ENCODE measurements around the gene HES1.

HES1 gene

GRCh38 chr3:194178669-194179068 is 42.7 kb downstream of the HES1 start:
- no peak for TF ChIP-seq CTCF (IDR thresholded peaks at IDR 0.05; ENCODE audit: insufficient read depth, low read length, missing control alignments)
- no peak overlapping the region for H3K4me3 ChIP-seq (ENCODE audit: low read depth, low read length)
- CTCF ChIA-PET: no interaction called here
- POLR2A ChIA-PET: no interaction called here
- DNase-seq (ENCODE audit: low read depth, low spot score): no peak

DNA sequence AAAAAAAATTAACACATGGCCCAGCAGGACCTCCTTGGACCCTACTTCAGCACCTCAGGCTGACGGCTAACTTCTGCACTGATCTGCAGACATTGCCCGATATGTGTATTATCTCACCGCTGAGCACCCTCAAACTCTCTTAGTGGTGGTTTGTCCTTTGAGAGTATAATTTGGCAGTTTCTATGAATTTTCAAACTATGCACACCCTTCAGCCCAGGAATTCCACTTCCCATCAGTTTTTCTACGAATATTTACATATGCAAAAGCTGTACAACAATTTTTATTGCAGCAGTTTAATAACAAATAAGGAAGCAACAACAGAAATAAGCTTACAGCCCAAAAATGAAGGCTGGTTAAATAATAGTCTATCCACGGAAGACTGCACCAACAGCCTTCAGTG is 44.6 kb downstream of the HES1 start:
- no peak for TF ChIP-seq CTCF (IDR thresholded peaks at IDR 0.05; ENCODE audit: insufficient read depth, low read length, missing control alignments)
- no peak for DNase-seq (ENCODE audit: low read depth, low spot score)
- ChIA-PET POLR2A (interaction anchor here (0.7 kb wide), 1 partner anchor 294 kb away, joined by 3 read pairs; no protein-coding TSS in a partner anchor), CTCF (interaction anchor here (1.2 kb wide), 2 partner anchors 393 to 400 kb away, joined by 3 read pairs; no protein-coding TSS in a partner anchor)
- H3K4me3 ChIP-seq (ENCODE audit: low read depth, low read length): no peak overlapping the region

DNA sequence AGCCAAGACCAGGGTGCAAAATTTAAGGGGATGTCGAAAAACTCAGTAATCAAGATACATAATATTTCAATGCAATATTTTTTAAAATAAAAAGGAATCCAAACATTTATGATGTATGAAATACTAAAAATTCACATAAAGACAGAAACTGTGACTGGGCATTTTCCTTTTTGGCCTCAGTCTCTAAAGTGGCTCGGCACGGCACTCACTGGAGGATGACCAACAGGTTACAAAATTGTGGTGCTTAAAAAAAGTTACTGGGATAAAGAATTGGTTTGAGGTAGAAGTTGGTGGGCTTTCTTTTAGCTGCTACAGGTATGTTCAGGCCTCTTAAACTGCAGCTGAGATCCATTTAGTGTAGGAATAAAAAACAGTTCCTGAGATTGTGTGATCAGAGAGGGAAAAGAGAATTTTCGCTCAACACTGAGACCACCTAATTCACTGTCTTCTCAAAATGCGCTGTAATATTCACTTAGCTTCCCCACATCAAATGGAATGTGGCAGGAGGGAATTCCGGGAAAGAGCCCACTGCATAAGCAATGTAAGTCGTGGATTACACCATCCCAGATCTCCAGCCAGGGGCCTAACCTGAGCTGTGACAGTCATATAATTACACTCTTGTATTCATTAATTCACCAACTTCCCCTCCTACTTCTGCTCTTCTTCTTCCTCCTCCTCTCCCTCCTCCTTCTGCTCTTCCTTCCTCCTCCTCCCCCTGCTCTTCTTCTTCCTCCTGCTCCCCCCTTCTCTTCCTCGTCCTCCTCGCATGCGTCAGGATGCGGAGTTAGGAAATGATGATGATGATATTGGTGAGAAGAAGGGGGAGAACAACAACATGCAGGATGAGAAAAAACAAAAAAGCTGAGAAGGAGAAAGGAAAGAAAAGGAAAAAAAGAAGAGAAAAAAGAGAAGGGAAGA is 45.9 kb downstream of the HES1 start:
- no peak for TF ChIP-seq CTCF (IDR thresholded peaks at IDR 0.05; ENCODE audit: insufficient read depth, low read length, missing control alignments)
- CTCF ChIA-PET: no interaction called here
- POLR2A ChIA-PET: no interaction called here
- no peak overlapping the region for H3K4me3 ChIP-seq (ENCODE audit: low read depth, low read length)
- DNase-seq (ENCODE audit: low read depth, low spot score): no peak

GRCh38 chr3:194183271-194183670 is 47.3 kb downstream of the HES1 start:
- TF ChIP-seq CTCF (IDR thresholded peaks at IDR 0.05; ENCODE audit: insufficient read depth, low read length, missing control alignments): no peak
- DNase-seq (ENCODE audit: low read depth, low spot score): no peak
- ChIA-PET POLR2A (no interaction called here), CTCF (no interaction called here)
- no peak overlapping the region for H3K4me3 ChIP-seq (ENCODE audit: low read depth, low read length)

GRCh38 chr3:194184265-194184751 is 48.4 kb downstream of the HES1 start:
- no peak overlapping the region for H3K4me3 ChIP-seq (ENCODE audit: low read depth, low read length)
- TF ChIP-seq CTCF (IDR thresholded peaks at IDR 0.05; ENCODE audit: insufficient read depth, low read length, missing control alignments): no peak
- ChIA-PET POLR2A (no interaction called here), CTCF (no interaction called here)
- DNase-seq (ENCODE audit: low read depth, low spot score): no peak

- H3K4me3 ChIP-seq (ENCODE audit: low read depth, low read length): no peak overlapping the region
- TF ChIP-seq CTCF (IDR thresholded peaks at IDR 0.05; ENCODE audit: insufficient read depth, low read length, missing control alignments): no peak
- DNase-seq (ENCODE audit: low read depth, low spot score): no peak
- POLR2A ChIA-PET: no interaction called here
- CTCF ChIA-PET: no interaction called here
These were observed 48.9 kb downstream of the HES1 start for GRCh38 chr3:194184801-194185200.

Data from AG04449 (cell line).